PC-9 (cell line): ENCODE data around the gene C4orf54.

ENCODE experiments used
- CTCF ChIP-seq: fragments of 200-600 bp; sonication (generic); conservative IDR thresholded peaks from 2 replicates; pipeline ENCODE4 v1.6.1; 2017; ENCODE audit warnings: mixed run types, antibody characterized with exemption, mild to moderate bottlenecking, moderate library complexity
- EZH2 ChIP-seq: fragments of 200-600 bp; sonication (generic); IDR thresholded peaks from 2 replicates; pipeline ENCODE4 v1.8.0; 2017; ENCODE audit warnings: antibody characterized with exemption, low read depth

- TF ChIP-seq CTCF = no peak
- no peak for TF ChIP-seq EZH2
Measured at GRCh38 chr4:99696801-99697200, 39.2 kb upstream of the C4orf54 start.
